ENCODE data around the gene KATNIP.
"Not testable (repeated sequence)": the region's sequence is repeated elsewhere in the genome, so short reads cannot be mapped to it uniquely, and the experiment has no call there.

GRCh38 chr16:27570986-27571385 is 21.0 kb downstream of the KATNIP start:
- not testable (repeated sequence) for TF ChIP-seq CTCF (IDR thresholded peaks at IDR 0.05); RAD21 (IDR thresholded peaks at IDR 0.05; ENCODE audit: low read length); REST (IDR thresholded peaks at IDR 0.05; ENCODE audit: low read depth, low read length); YY1 (IDR thresholded peaks at IDR 0.05; ENCODE audit: low read depth); GABPA (IDR thresholded peaks at IDR 0.05; ENCODE audit: low read depth); EP300 (IDR thresholded peaks at IDR 0.05; ENCODE audit: borderline replicate concordance in 1 of 2, low read depth in 1 of 2, low read length in 1 of 2); EZH2phosphoT487 (IDR thresholded peaks at IDR 0.05; ENCODE audit: borderline replicate concordance, low read depth); ZBTB33 (IDR thresholded peaks at IDR 0.05; ENCODE audit: borderline replicate concordance, low read depth); SIN3A (IDR thresholded peaks at IDR 0.05; ENCODE audit: borderline replicate concordance, low read depth, low read length); TAF1 (IDR thresholded peaks at IDR 0.05; ENCODE audit: borderline replicate concordance, low read depth, low read length); MAX (IDR thresholded peaks at IDR 0.05; ENCODE audit: low read depth)

All from SK-N-SH (cell line).